ENCODE measurements around the gene KANTR.

The KANTR gene

DNA sequence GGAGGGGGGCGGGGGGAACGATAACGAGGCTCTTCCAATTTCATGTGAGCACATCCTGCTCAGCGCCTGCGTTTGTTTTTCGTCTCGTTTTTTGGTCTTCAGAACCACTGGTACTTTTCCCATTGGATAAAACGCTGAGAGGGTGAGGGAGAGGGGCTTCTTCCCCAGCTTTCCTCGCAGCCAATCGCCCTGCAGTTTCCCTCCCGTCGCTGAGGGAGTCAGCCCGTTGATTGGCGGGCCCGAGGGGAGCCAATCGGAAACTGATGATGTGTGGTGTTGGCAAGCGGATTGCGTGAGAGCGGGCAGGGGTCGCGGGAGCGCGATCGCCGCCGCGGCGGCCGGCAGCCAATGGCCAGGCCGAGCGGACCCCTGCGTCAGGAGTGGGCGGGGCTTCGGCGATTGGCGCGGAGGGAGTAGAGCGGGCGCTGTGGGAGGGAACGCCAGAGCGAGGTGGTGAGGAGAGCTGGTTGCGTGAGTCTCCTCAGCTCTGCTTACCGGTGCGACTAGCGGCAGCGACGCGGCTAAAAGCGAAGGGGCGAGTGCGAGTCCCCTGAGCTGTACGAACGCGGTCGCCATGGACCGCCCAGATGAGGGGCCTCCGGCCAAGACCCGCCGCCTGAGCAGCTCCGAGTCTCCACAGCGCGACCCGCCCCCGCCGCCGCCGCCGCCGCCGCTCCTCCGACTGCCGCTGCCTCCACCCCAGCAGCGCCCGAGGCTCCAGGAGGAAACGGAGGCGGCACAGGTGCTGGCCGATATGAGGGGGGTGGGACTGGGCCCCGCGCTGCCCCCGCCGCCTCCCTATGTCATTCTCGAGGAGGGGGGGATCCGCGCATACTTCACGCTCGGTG is 11.8 kb upstream of the KANTR start, which contains the start of gene TSPYL2:
TSS of gene TSPYL2 (plus strand) at position 443 of the 848 bp plus-strand sequence. CDS start at position 575, 132 bp downstream.
- peak; percentile 97 for DNase-seq

DNA sequence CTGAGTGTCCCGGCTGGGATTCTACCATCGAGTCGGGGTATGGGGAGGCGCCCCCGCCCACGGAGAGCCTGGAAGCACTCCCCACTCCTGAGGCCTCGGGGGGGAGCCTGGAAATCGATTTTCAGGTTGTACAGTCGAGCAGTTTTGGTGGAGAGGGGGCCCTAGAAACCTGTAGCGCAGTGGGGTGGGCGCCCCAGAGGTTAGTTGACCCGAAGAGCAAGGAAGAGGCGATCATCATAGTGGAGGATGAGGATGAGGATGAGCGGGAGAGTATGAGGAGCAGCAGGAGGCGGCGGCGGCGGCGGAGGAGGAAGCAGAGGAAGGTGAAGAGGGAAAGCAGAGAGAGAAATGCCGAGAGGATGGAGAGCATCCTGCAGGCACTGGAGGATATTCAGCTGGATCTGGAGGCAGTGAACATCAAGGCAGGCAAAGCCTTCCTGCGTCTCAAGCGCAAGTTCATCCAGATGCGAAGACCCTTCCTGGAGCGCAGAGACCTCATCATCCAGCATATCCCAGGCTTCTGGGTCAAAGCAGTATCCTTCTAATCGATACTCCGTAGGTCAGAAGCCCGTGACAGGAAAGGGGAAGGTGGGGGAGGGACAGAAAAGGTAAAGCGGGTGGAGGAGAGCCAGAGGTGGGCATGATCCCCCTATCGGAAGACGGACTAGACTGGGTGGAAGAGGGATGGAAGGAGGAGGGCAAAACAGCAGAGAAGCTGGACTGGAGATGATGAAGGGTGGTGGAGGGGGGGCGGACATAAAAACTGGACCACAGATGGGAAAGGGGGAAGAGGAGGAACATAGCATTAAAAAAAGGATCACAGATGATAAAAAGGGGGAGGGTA is 10.9 kb upstream of the KANTR start:
- DNase-seq: no peak

DNA sequence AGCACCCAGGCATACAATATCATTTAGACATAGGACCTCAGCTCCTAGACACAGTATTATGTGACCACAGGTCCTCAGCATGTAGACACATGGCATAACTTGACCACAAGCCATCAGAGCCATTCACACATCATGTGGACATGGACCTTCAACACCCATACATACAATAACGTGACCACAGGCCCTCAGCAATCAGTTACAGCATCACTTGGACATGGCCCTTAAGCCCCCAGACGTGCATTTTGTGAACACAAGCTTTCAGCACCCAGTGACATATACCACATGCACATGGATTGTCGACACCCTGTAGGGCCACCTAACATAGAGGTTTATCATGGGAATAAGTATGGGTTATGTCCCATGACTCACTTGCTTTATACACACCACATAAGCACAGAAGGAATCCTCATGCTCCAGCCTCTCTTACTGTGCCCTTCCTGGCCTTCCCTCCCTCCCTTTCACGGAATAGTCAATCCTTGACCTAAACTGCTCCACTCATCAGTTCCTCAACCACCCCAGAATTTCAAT is 9.8 kb upstream of the KANTR start:
- no peak for DNase-seq

DNA sequence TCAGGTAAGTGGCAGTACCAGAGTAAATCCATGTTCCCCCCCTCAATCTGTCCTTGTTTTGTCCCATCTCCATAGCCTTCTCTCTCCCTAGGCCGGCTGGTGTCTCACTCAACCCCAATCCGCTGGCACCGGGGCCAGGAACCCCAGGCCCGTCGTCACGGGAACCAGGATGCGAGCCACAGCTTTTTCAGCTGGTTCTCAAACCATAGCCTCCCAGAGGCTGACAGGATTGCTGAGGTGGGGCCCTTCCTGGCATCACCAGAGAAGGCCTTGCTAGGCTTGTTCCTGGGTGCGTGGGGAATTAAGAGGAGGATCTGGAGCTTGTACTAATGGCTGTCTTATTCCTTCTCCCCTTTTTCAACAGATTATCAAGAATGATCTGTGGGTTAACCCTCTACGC is 9.1 kb upstream of the KANTR start:
- no peak for DNase-seq

DNA sequence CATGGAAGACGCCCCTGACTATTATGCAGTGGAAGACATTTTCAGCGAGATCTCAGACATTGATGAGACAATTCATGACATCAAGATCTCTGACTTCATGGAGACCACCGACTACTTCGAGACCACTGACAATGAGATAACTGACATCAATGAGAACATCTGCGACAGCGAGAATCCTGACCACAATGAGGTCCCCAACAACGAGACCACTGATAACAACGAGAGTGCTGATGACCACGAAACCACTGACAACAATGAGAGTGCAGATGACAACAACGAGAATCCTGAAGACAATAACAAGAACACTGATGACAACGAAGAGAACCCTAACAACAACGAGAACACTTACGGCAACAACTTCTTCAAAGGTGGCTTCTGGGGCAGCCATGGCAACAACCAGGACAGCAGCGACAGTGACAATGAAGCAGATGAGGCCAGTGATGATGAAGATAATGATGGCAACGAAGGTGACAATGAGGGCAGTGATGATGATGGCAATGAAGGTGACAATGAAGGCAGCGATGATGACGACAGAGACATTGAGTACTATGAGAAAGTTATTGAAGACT is 8.2 kb upstream of the KANTR start:
- DNase-seq: no peak

DNA sequence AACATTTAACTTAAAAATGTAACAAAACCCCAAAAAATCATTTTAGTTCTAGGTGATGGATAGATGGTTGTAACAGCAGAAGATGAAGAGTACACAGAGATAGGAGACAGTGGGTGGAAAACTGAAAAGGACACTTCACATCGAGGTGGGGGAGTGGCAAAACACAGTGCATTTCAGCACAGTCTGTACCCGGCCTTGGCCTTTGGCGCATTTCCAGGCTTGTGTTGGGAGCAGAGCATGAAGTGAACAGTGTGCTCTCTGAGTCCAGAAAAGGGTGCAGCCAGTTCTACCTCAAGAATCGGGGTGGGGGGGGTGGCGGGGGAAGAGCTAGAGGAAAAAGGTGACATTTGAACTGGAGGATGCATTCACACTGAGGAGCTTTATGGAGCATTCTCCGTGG is 7.5 kb upstream of the KANTR start:
- no peak for DNase-seq

DNA sequence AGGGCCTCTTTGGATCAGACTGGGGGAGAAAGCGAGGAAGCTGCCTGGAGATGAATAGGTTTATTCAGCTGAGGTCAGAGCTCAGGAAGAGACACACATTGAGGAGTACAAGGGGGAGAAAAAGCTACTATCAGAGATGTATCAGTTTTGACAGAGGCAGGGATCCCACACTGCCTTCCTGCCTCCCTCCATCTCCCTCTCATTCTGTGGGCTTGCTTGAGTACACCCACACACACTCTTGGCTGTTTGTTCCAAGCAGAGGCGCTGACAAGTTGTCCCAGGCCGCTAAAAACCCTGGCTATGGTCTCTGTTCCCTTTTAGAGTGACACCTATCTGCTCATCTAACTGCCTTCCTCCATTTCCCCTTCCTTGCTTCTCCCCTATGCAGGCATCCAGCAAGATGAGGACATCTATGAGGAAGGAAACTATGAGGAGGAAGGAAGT is 6.5 kb upstream of the KANTR start:
- DNase-seq: no peak

DNA sequence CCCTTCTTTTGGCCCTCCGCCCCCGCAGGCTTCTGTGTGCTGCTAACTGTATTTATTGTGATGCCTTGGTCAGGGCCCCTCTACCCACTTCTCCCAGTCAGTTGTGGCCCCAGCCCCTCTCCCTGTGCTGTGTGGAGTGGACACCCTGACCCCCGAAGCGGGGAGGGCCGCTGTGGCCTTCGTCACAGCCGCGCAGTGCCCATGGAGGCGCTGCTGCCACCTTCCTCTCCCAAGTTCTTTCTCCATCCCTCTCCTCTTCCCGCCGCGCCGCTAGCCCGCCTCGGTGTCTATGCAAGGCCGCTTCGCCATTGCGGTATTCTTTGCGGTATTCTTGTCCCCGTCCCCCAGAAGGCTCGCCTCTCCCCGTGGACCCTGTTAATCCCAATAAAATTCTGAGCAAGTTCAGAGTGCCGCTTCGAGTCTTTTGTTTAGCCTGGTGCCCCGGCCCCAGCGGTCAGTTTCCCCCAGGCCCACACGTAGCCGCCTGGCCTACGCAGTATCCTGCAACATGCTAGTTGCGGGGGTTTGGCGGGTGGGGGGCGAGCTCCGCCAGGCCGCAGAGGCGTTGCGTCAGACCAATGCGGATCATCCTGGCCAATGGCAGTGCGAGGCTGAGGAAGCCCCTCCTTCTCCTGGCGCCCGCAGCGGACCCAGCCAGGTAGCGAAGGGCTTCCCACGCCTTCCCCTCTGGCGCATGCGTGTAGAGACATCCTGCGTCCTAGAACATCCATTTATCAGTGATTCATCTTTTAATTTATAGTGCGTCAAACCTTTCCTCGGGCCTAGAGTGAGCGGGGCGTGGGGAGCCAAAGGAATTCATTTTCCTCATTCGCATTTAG is 5.6 kb upstream of the KANTR start:
- peak; percentile 88 for DNase-seq

DNA sequence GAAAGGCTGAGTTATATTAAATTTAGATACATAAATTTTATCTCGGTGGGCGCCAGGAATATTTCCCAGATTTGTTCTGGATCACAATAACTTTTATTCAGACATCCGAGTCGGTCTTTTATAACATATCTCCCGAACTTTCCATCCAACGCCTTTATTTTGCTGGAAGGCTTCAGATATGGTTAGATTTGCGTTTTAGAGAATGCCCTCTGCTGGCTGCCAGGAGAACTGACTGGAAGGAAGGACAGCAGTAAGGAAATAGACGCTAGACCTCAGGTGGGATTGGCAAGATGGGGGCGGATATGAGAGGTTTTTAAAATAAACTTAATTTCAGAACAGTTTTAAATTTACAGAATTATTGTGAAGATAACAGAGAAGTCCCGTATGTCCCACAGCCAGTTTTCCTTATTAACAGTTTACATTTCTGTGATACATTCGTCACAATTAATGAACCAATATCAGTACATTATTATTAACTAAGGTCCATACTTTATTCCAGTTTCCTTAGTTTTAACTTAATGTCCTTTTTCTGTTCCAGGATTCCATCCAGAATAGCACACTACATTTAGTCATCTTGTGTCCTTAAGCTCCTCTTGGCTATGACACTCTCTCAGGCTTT is 4.6 kb upstream of the KANTR start:
- no peak for DNase-seq

DNA sequence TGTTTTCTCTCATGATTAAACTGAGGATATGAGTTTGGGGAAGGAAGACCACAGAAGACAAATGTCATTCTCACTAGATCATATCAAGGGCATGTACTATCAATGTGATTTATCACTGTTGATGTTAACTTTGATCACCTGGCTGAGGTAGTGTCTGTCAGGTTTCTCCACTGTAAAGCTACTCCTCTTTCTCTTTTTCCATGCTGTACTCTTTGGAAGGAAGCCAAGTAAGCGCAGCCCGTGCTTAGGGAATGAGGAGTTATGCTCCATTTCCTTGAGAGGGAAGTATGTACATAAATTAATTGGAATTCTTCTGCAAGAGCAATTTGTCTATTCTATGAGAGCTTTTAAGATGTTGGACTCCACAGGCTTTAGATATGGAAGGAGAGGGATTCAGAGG is 4.0 kb upstream of the KANTR start:
- DNase-seq: no peak

DNA sequence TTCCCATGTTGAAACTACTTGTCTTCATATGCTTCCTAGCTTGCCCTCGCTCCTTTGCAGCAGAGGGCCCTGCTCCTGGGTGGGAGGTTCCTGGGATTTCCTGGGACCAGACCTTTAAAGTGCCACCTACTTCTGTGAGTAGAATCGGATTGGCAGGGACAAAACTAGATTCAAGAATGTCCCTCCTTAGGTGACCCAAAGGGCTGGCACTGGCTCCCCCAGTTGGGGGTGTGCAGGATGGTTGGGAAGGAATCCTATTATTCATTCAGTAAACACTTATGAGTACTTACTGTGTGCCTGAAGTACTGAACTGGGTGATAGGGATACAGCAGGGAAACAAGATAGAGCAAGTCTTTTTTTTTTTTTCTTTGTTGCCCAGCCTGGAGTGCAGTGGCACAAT is 2.6 kb upstream of the KANTR start:
- no peak for DNase-seq

DNA sequence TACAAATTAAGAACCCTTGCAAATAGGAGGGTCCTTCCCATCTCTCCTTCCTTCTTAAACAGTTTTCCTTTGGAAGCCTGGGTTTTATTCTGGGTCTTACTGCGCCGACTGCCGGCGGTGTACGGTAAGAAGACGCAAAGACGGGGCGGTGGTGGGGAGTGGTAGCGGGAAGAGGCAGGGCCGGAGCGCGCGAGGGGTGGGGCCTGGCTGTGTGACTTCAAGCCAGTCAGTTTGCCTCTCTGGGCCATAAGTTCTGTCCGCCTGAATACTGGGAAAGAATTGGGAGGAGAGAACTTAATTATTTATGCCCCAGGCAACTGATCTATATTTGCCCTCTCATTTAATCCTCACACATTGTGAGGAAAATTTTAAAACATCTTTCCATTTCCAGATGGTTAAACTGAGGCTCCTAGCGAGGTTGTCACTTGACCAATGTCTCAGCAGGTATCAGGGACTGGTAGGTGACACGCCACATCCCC is 726 bp upstream of the KANTR start:
- peak; percentile 86 for DNase-seq

DNA sequence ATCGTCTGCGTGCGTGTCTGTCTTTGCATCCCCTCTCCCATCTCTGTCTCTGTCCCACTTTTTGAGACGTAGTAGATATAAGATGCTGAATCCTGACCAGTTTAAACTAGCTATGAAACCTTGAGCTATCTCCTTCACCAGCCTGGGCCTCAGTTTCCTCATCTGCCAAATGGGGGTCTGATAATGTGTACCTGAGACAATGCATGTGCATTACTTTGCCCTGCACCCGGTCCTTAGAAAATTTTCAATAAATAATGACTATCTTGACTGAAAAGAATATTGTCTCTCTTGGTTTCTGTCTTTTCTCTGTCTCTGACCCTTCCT is 602 bp downstream of the KANTR start:
- DNase-seq: no peak

DNA sequence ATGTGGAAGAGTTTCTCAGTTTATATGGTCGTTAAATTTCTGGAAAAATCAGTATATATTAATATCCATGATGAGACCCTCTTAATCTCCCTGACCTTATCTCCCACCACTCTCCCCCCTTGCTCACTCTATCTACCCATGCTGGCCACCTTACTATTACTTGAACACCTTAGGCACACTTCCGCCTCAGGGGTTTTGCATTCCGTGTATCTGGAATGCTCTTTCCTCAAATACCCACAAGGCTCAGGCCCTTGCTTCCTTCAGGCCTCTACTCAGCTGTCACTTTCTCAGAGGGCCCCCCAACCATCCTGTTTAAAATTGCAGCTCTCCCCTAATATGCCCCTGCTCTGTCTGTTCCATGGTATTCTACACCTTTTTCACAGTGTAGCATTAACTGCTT is 1.9 kb downstream of the KANTR start:
- DNase-seq: no peak

DNA sequence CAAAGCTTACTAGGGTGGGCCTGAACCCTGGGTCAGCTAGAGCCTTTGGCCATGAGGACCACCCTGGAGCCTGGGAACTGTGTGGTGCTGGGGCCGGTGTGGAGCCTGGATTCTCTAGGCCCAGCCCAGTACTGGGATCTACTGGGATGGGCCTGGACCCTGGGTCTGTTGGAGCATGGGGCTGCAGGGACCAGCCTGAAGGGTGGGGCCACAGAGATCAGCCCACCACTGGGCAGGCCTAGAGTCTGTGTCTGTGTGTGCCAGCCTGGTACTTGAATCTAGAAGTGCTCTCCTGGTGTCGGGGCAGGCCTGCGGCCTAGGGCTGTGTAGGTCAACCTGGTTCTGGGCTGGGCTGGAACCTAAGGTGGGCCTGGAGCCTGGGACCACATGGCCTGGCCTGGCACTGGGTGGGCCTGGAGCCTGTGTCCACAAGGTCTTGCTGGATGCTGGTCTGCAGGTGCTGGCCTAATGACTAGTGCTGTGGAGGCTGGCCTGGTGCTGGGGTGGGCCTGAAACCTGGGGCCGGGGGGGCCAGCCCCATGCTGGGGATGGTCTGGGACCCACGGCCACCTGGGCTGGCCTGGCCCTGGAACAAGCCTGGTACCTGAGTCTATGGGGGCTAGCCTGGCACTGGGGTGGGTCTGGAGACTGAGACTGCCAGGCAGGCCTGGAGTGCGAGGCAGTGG is 21.1 kb downstream of the KANTR start:
- DNase-seq: no peak

DNA sequence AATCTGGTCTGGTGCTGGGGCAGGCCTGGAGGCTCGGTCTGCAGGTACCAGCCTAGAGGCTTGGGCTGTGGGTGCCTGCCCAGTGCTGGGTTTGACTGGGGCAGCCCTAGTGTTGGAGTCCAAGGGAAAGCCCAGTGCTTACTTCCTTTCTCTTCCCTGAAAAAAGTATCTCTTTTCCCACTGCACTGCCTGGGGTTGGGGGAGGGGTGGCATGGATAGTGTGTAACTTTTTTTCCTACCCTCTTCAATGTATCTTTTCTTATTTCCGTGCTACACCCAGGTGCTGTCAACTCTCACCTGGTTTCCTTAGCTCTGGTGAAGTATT is 21.6 kb downstream of the KANTR start:
- DNase-seq: no peak

DNA sequence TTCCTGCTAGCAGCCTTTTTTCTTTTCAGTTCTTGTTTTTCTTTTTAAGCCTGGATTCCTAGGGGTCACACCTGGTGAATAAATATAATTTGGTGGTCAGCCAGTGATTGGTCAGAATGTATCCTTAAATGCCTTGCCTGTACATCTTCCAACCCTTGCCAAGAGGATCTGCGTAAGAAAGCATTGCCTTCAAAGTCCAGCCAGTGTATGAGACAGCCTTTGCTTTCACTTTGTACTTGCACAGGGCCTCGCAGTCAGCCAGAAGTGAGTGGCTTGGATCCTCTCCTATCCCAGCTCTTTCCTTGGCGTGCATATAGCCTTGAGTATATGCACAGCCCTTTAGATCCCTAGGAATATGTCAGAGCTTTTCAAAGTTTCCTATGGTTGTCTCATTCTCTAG is 22.2 kb downstream of the KANTR start:
- DNase-seq: peak; percentile 72

DNA sequence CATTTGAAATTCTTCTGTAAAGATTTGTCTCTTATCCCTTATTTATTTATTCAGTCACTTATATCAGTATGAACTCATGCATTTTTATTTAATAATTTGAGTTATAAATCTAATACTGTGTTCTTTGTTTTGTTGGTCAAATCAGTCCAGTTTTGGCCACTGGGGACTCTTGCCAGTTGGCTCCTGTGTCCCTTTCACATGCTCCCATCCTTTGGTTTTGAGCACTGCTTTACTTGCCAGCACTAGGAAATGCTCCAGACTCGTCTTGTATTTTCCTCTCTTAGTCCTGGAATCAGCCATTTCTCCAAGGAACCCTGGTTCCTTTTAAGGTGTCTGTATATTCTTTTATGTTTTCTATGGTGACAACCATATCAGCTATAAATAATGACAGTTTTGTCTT is 28.1 kb downstream of the KANTR start:
- DNase-seq: no peak

DNA sequence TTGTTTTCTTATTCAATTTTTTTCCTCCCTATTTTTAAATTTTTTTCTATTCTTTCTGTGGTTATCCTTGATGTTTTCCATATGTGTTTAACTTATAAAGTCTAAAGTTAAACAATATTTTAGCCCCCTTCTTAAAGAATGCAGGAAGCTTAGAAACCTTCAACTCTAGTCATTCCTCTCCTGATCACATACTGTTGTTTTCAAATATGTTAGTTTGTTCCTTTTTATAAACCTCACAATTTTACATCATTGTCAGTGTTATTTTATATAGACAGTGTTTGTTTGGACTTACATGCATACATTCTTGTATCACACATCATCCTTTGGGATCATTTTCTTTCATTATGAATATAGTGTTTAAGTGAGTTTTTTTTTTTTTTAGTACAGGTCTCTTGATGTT is 31.6 kb downstream of the KANTR start:
- DNase-seq: no peak

DNA sequence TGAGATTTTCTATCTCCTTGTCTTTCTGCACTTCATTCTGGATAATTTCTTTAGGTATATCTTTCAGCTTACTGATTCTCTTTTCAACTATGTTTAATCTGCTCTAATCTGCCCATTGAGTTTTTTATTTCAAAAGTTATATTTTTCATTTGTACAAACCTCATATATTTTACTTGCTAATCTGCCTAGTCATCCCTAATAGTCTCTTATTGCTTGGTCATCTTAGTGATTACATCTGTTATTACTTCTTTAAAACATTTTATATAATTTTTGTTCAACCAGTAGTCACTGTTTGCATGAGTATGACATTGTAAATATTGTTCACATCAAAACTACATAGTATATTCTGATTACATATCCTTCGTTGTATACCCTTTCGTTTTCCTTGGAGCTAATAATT is 32.4 kb downstream of the KANTR start:
- DNase-seq: no peak

DNA sequence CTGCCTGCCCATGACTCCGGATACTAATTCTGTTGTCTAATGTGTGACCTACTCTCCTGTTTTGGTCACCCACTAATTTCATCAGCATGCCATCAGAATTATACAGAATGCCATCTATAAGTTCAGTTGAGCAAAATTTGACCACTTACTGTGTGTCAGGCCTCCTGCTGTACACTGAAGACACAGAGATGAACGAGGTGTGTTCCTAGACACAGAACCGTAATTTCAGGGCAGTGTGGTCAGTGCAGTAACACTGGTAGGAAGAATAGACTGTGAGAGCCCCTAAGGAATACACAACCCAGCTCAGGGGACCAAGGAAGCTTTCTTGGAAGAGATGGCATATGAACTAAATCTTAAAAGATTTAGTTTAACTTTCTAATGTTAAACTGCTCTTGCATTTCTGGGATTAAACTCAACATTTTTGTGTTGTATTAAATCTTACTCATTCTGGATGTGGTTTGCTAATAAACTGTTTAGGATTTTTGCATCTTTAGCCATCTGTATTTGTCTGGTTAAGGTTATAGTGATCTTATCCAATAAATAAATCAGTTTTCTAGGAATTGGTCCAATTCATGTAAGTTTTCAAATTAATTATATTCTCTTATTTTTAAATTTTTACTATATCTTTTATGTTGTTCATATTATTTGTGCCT is 34.3 kb downstream of the KANTR start:
- no peak for DNase-seq
